ENCODE results near the gene INPP5B. TPM values are rescaled to one million over a fixed set of nuclear protein-coding genes. Genes with fewer than 3 reads are reported as not detected.

INPP5B gene
- total RNA-seq, 3 donors from 2014 or later, result 21.3 to 34.1 (median 25.6) TPM

GRCh38 chr1:37862330-37862729, 84.5 kb downstream of the INPP5B start:
- no peak for TF ChIP-seq POLR2AphosphoS5 (IDR thresholded peaks at IDR 0.05)
- no peak for TF ChIP-seq CTCF (IDR thresholded peaks at IDR 0.05)
- TF ChIP-seq POLR2A (IDR thresholded peaks at IDR 0.05), result no peak
- intact Hi-C loops (cut with DNase I; ENCODE audit: low total_unique reads), result no loop called here
- Histone ChIP-seq H3K9me3 (no peaks in the 10 kb centered on the region), H3K36me3 (no peaks in the 10 kb centered on the region), H3K27me3 (no peaks in the 10 kb centered on the region), H3K4me3 (no peak overlapping the region), H3K27ac (no peak overlapping the region), H3K4me1 (peaks cover 0 to 8% of the 10 kb centered on the region in 2 donors)
- DNase-seq (ENCODE audit: low spot score in 2 of 2), result no peak

GRCh38 chr1:37861151-37861550, 85.7 kb downstream of the INPP5B start:
- no peaks in the 10 kb centered on the region for H3K9me3 ChIP-seq
- no peak overlapping the region for H3K4me3 ChIP-seq
- intact Hi-C loops (cut with DNase I; ENCODE audit: low total_unique reads), result no loop called here
- H3K4me1 ChIP-seq, result peaks cover 0 to 8% of the 10 kb centered on the region in 2 donors
- no peaks in the 10 kb centered on the region for H3K27me3 ChIP-seq
- no peak overlapping the region for H3K27ac ChIP-seq
- no peak for DNase-seq (ENCODE audit: low spot score in 2 of 2)
- TF ChIP-seq POLR2A (IDR thresholded peaks at IDR 0.05), result no peak
- TF ChIP-seq POLR2AphosphoS5 (IDR thresholded peaks at IDR 0.05), result no peak
- TF ChIP-seq CTCF (IDR thresholded peaks at IDR 0.05), result no peak
- H3K36me3 ChIP-seq, result no peaks in the 10 kb centered on the region

- Histone ChIP-seq H3K4me1 (peaks cover 0 to 10% of the 10 kb centered on the region in 2 donors), H3K9me3 (no peaks in the 10 kb centered on the region), H3K36me3 (no peaks in the 10 kb centered on the region), H3K4me3 (peak overlapping the region; percentile 70 to 93 (median 85)), H3K27ac (peak overlapping the region; percentile 93 to 95), H3K27me3 (no peaks in the 10 kb centered on the region)
- TF ChIP-seq POLR2A (IDR thresholded peaks at IDR 0.05) (no peak), CTCF (IDR thresholded peaks at IDR 0.05) (no peak), POLR2AphosphoS5 (IDR thresholded peaks at IDR 0.05) (no peak)
- no peak for DNase-seq (ENCODE audit: low spot score in 2 of 2)
- intact Hi-C loops (cut with DNase I; ENCODE audit: low total_unique reads), result no loop called here
Observed at GRCh38 chr1:37860346-37860666, 86.5 kb downstream of the INPP5B start.

- DNase-seq (ENCODE audit: low spot score in 2 of 2), result peak; percentile 96 to 97
- Histone ChIP-seq H3K4me3 (peak within 1 kb of the TSS; percentile 70 to 93 (median 85)), H3K27ac (peak within 1 kb of the TSS; percentile 93 to 95), H3K36me3 (no peaks in the 10 kb centered on the region), H3K4me1 (peaks cover 0 to 16% of the 10 kb centered on the region in 2 donors), H3K9me3 (no peaks in the 10 kb centered on the region), H3K27me3 (no peaks in the 10 kb centered on the region)
- intact Hi-C loops (cut with DNase I; ENCODE audit: low total_unique reads), result no loop called here
- TF ChIP-seq POLR2AphosphoS5 (IDR thresholded peaks at IDR 0.05), result peak; percentile 66 to 89 (median 85)
- peak; percentile 72 for TF ChIP-seq POLR2A (IDR thresholded peaks at IDR 0.05)
- TF ChIP-seq CTCF (IDR thresholded peaks at IDR 0.05), result peak; percentile 81 to 92 (median 90)
Observed at GRCh38 chr1:37859507-37860345, 87.1 kb downstream of the INPP5B start, which contains the start of gene MTF1. MTF1 (minus strand) TSS chr1:37859592; CDS start chr1:37857658, 1,934 bp downstream.

- intact Hi-C loops (cut with DNase I; ENCODE audit: low total_unique reads), result no loop called here
- no peaks in the 10 kb centered on the region for H3K27me3 ChIP-seq
- H3K4me1 ChIP-seq, result peaks cover 0 to 16% of the 10 kb centered on the region in 2 donors
- TF ChIP-seq POLR2A (IDR thresholded peaks at IDR 0.05) (no peak), POLR2AphosphoS5 (IDR thresholded peaks at IDR 0.05) (no peak), CTCF (IDR thresholded peaks at IDR 0.05) (no peak)
- H3K27ac ChIP-seq, result peak overlapping the region; percentile 93 to 95
- H3K9me3 ChIP-seq, result no peaks in the 10 kb centered on the region
- H3K4me3 ChIP-seq, result peak overlapping the region; percentile 70 to 93 (median 85)
- DNase-seq (ENCODE audit: low spot score in 2 of 2), result no peak
- no peaks in the 10 kb centered on the region for H3K36me3 ChIP-seq
Observed at GRCh38 chr1:37858931-37859506, 87.8 kb downstream of the INPP5B start.
